SHP77 treated with DMSO at 0.1 percent for 48 hours (cell line): ENCODE measurements around the gene PRDM7.
"Not testable (repeated sequence)": the region's sequence is repeated elsewhere in the genome, so short reads cannot be mapped to it uniquely, and the experiment has no call there.

Experiments
- DNase-seq: peaks from one replicate; lab custom pipeline; 2025; lab: John Stamatoyannopoulos, UW

The PRDM7 gene

DNA sequence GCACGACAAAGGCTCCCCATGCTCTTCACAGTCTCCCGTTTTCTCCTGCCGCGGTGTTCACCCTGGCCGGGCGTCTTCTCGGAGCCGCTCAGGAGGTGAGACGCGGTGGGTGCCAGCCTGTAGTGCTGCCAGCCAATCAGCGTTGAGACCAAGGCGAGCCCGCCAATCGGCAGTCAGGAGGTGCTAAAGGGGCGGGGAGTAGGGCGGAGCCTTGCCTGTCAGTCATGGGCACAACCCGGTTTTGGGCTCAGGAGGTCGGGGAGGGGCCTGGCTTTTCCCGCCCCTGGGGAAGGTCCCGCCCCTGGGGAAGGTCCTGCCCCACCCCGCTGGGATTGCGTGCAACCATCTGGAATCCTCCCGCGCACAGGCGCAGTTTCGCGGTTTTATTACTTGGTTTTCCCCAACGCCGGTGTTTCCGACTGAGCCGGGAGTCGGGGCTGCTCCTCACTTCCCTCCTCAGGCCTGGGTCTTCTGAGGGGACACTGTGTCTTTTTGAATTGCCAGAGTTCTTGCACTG is at the start of gene PRDM7:
PRDM7 (minus strand) TSS at position 92 of the 517 bp plus-strand sequence. CDS start 1,421 bp downstream, outside the sequence.
- peak; percentile 98 for DNase-seq

GRCh38 chr16:90121846-90122245 is 44.7 kb upstream of the PRDM7 start:
- DNase-seq: not testable (repeated sequence)

DNA sequence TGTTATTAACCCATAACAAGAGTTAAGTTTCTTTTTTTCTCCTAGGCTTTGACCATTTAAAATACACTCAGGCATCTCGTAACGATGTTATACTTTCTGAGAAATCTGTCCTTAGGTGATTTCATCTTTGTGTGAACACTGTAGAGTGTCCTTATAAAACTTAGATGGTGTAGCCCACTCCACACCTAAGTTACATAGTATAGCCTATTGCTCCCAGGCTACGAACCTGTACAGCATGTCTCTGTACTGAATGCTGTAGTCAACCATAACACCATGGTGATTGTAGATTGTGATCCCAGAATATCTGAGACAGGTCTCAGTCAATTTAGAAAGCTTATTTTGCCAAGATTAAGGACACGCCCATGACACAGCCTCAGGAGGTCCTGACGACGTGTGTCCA is 30.5 kb upstream of the PRDM7 start:
- DNase-seq: not testable (repeated sequence)

GRCh38 chr16:90107060-90107459 is 29.9 kb upstream of the PRDM7 start:
- not testable (repeated sequence) for DNase-seq

GRCh38 chr16:90106271-90106670 is 29.1 kb upstream of the PRDM7 start:
- not testable (repeated sequence) for DNase-seq

DNA sequence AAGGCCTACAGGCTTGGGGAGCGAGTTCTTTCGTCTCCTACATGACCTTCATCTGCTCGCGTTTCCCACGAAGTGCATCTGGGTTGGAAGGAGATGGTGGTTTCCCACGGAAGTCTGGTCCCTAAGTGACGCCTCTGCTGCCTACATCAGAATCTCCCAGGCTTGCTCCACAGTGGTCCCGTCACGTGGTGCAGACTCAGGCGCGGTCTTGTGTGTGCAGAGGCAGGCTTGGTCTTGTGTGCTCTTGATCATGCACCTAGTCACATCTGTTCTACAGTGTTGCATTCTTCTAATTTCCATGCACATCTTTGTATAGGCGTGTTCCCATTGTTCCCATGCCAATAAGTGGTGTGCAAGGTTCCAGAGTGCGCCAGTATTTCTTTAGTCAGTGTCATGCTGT is 27.6 kb upstream of the PRDM7 start:
- DNase-seq: not testable (repeated sequence)

DNA sequence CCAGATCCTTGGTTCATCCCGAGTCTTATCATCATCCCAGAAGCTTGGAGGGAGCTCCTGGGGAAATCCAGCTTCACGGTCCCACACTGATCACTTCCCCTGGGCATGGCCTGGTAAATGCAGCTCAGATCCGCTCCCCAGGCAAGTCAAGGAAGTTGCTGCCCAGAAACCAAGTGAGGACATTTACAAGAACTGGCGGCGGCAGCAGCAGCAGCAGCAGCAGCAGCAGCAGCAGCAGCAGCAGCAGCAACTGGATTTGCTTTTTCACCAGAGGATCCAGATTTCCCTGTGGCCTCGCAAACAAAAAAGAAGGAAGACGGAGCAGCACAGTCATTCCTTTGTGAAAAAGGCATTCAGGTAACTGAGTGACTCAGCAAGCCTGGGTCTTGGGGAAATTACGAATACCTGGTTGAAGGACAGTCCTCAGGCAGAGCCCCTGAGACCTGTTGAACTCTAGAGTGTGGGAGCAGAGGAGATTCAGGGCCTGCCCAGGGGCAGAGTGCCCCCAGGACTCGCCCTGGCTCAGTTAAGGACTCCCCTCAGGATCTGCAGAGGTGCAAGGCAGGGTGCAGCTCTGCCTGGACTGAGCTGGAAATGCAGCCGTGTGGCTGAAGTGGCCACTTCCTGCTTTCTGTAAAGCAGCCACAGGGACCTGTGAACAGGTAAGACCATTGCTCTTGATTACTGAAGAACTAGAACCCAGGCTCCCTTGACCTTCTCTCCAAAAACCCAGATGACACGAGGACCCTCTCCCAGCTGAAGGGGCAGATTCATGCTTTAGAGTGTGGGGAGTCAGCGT is 25.2 kb upstream of the PRDM7 start:
- DNase-seq: not testable (repeated sequence)

DNA sequence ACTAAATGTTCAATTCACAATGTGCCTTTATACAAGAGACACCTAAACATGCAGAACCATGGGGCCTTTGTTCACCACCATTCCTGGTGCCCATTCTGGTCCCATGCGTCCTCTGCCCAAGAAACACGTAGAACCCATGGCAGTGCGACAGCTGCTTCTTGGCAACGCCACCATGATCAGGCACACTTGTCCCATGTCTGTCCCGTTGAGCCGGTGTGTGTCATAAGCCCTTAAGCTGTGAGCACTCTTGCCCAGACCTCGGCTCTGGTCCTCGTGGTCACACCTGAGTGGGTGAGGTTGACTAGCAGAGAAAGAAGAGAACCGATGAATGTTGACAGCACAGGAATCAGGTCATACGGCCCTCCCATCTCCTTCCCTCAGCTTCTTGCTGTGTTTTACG is 24.2 kb upstream of the PRDM7 start:
- not testable (repeated sequence) for DNase-seq

DNA sequence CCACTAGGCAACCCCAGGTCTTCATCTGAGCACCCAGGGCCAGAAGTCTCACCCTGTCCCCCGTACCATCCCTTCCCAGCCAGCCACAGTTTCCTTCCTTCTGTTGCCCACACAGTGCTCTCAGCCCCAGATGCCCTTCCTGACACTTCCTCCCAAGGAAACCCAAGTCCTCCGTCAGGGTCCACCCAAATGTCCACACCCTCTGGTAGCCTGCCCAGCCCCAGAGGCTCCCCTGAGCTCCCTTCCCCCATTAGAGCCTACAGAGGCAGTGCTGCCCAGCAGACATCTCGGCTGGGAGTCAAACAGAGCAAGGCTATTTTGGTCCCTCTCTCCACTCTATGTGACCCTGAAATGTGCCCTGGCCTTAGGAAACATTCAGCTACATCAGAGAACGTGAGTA is 23.7 kb upstream of the PRDM7 start:
- DNase-seq: not testable (repeated sequence)

DNA sequence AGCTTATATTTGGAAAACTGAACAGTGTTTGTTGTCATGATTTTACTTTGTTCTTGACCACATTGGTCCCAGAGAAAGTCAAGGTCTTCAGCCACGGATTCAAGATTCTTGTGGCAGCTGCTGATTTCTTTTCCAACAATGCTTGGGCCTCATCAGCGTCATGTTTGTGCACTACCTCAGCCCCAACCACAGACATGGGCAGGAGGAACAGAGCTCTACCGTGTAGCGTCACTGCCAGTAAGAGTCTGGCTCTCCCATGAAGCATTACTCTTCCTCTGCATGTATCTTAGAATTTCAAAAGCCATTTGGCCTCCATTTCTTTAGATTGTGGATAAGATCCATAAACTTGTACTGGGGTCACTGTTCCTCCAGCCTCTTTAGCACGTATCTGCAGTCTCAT is 23.1 kb upstream of the PRDM7 start:
- DNase-seq: not testable (repeated sequence)

DNA sequence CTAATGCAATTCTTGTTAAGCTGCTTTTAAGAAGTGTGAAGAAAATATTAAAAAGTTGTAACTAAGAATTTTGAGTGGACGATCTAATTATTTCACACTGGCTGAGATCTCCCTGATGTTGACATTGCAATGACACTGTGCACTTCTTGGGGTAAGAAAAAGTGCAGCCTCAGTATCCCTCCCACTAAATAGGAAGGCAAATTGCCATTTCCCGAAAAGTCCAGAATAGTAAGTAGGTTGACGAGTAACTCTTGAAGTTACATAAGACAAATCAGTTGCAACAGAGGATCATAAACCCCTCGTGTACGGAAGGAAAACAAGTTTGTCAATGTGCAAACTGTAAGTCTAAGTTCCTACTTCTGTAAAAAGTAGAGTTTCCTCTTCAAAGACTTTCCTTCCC is 21.8 kb upstream of the PRDM7 start:
- not testable (repeated sequence) for DNase-seq

DNA sequence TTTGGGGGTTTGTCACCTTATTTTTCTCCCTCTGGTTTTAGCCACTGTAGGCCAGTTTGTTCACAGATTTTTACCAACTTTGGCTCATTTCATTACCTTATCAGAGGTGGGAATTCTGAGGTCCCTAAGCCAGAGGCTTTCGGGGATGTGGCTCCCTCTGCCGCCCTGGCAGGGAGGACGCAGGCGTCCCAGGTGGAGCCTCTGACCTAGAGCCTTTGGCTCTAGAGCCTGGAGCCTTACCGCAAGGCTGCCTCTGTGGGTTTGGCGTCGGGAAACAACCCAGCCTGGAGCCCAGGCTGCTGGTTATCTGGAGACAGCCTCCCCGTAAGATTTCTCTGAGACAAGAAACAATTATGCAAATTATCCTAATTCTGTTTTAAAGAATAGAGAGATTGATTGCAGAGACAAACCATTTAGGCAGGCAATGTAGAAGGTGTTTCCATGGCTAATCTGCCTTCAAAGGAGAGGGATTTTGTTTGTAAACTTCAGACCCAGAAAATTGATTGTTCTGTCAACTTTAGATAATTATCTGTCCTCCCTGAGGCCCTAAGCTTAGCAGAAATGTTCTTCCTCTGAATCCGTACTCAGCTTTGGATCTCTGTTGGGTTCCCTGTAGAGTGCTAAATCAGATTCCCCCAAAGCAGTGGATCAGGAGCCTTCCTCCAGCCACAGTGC is 20.0 kb upstream of the PRDM7 start:
- DNase-seq: not testable (repeated sequence)

- DNase-seq: not testable (repeated sequence)
These were observed 17.7 kb upstream of the PRDM7 start for GRCh38 chr16:90094791-90095190.

DNA sequence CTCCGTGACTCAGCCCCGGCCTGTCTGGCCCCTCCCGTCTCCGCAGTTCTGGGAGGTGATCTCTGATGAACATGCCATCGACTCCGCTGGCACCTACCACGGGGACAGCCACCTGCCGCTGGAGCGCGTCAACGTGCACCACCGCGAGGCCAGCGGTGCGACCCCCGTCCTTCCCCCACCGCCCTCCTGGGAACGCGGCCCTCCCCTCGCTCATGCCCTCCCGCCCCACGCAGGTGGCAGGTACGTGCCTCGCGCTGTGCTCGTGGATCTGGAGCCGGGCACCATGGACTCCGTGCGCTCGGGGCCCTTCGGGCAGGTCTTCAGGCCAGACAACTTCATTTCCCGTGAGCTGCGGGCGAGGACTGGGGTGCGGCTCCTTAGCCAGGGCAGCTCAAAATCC is 17.2 kb upstream of the PRDM7 start:
- DNase-seq: not testable (repeated sequence)

- DNase-seq: not testable (repeated sequence)
These were observed 16.7 kb upstream of the PRDM7 start for GRCh38 chr16:90093799-90094198.

DNA sequence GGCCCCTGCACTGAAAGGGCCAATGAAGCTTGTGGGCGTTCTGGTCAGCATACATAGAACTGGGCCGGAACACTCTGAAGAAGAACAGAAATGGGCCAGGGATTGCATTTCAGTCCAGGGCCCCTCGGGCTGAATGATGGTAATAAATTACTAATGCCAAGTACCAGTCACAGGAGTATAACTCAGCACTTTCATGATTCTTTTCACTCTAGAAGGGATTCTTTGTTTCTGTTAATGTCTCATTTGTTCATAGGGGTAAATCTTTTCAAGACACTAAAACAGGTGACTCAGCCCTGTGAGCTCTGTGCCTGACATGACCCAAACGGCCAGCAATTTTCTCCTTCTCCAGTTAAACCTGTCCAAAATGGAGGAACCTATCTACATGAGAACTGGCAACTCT is 15.7 kb upstream of the PRDM7 start:
- DNase-seq: not testable (repeated sequence)

- DNase-seq: no peak
These were observed 7.3 kb upstream of the PRDM7 start for GRCh38 chr16:90084215-90084950.

DNA sequence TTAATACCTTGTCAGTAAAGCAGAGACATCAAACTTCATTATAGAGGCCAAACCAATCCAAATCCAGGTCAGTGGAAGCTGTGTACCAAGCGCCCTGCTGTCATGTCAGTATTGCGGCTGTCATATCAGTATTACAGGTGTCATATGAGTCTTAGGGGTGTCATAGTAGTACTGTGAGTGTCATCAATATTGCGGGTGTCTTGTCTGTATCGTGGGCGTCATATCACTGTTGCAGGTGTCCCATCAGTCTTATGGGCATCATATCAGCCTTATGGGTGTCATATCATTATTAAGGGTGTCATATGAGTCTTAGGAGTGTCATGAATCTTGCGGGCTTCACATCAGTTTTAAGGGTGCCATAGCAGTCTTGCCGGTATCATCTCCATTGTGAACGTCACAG is 6.0 kb upstream of the PRDM7 start:
- DNase-seq: no peak

- DNase-seq: no peak
These were observed 4.5 kb upstream of the PRDM7 start for GRCh38 chr16:90081606-90081970.

DNA sequence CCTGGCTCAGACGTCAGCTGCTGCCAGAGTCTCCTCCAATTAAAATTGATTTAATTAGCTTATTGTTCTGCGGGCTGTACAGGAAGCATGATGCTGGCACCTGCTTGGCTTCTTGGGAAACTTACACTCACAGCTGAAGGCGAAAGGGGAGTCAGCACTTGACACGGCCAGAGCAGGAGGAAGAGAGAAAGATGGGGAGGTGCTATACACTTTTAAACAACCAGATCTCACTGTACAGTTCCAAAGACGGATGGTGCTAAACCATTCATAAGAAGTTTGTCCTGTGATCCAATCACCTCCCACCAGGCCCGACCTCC is 1.4 kb upstream of the PRDM7 start:
- no peak for DNase-seq

DNA sequence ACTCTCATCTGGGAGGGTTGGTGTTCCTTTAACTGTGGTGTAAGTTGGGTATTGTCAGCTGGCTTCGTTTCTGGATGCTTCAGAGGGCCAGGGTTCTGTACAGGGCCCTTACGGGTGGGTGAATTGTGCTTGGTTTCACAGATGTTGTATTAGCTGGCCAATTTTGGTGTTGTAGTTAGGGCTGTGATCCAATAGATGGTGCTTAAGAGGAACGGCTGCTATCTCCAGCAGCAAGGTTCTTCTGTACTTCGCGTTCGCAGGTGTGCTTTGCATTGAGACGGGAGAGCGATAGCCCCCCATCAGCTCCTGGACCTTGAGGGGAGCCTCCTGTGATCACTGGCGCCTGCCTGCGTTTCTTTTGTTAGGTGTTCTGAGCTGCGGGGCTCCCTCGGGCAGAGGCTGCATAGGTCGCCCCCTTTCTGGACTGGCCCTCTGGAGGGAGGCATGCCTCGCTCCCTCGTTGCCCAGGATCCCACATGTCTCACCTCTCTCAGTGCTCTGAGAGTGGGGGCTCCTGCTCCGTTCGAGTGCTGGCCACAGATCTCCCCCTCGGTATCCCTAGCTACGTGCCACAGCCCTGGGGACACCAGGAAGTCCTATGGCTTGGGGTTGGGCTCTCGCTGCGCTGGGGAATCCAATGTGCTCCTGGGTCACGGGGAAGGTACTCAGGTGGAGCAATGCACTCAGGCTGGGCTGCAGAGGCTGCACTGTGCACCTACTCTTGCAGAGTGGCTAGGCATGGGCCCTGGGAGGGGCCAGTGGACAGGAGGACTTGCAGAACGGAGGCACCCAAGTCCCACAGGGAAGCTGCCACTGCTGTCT is 837 bp upstream of the PRDM7 start:
- DNase-seq: peak; percentile 24
